Vagina (tissue), 2 donors: ENCODE measurements around the gene IFNGR1. TPM values are rescaled to one million over a fixed set of nuclear protein-coding genes. Genes with fewer than 3 reads are reported as not detected.
"Not testable (repeated sequence)": the region's sequence is repeated elsewhere in the genome, so short reads cannot be mapped to it uniquely, and the experiment has no call there.

Experiments used
- DNase-seq, 2 donors: peaks; one replicate each; pipeline ENCODE4 v3.0.0-alpha.2; 2017; ENCODE audit errors: extremely low spot score in 2 of 2
- H3K27ac ChIP-seq: fragments of 200-600 bp; sonication (generic); one replicate; pipeline ENCODE4 v1.5.1; 2019
- H3K27me3 ChIP-seq: fragments of 200-600 bp; sonication (generic); one replicate; pipeline ENCODE4 v1.5.1; 2019
- H3K36me3 ChIP-seq, 2 donors: fragments of 200-600 bp; sonication (generic); one replicate each; pipeline ENCODE4 v1.5.1; 2017 to 2019
- H3K4me1 ChIP-seq: fragments of 200-600 bp; sonication (generic); one replicate; pipeline ENCODE4 v1.5.1; 2019
- H3K4me3 ChIP-seq, 2 donors: fragments of 200-600 bp; sonication (generic); 1 replicate in 1 of 2; 2 replicates in 1 of 2; pipeline ENCODE4 v1.5.1; 2016 to 2019
- H3K9me3 ChIP-seq: fragments of 200-600 bp; sonication (generic); one replicate; pipeline ENCODE4 v1.5.1; 2019
- POLR2A ChIP-seq, 2 donors: fragments of 450-650 bp; IDR thresholded peaks; one replicate each; pipeline ENCODE4 v1.6.1; 2017; ENCODE audit warnings: antibody characterized with exemption in 2 of 2, mild to moderate bottlenecking in 2 of 2, moderate library complexity in 2 of 2
- POLR2AphosphoS5 ChIP-seq, 2 donors: sonication (generic); formaldehyde crosslinking; IDR thresholded peaks; one replicate each; pipeline ENCODE4 v1.9.0; 2017; ENCODE audit warnings: antibody characterized with exemption in 2 of 2, mild to moderate bottlenecking in 2 of 2, low read depth in 1 of 2; ENCODE audit not compliant: insufficient read depth in 1 of 2
- intact Hi-C: fragments of 100-400 bp; cut with DNase I; formaldehyde crosslinking; loops from one replicate; pipeline ENCODE4 v1.15.1; 2023
- total RNA-seq: library from RNA; depleted of rRNA; stranded (reverse); fragments of >200 nt; gene quantifications from one replicate; pipeline ENCODE4 v1.2.3, GENCODE V29; 2016
- TF ChIP-seq, protein P1 (sequence below), 3 experiments: fragments of 450-650 bp in 2 of 3; fragments of 200-600 bp in 1 of 3; sonication (generic) in 1 of 3; IDR thresholded peaks; one replicate each; pipeline ENCODE4 v1.5.1; 2017 to 2019; ENCODE audit warnings: antibody characterized with exemption in 3 of 3, mild to moderate bottlenecking in 2 of 3, moderate library complexity in 2 of 3

IFNGR1 gene
- total RNA-seq, 1 donor from 2014 or later = 76.6 TPM

DNA sequence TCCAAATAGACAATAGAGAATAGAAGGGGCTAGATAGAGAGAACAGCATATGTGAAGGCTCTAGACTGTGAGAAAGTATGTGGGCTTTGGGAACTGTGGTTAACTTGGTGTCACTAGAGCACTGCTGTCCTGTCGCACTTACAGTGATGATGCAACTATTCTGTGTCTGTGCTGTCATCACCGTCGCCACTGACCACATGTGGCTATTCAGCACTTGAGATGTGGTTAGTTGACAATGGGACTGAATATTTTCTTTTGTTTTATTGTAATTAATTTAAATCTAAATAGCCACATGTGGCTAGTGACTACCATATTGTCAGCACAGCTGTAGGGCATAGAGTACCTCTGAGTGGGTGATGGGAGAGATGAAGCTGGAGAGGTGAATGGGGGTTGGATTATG lies 39.0 kb upstream of the IFNGR1 start:
- intact Hi-C loops = no loop called here
- TF ChIP-seq POLR2A (IDR thresholded peaks at IDR 0.05) (no peak), POLR2AphosphoS5 (IDR thresholded peaks at IDR 0.05; ENCODE audit: insufficient read depth in 1 of 2, low read depth in 1 of 2) (no peak)
- TF ChIP-seq, protein P1, sequence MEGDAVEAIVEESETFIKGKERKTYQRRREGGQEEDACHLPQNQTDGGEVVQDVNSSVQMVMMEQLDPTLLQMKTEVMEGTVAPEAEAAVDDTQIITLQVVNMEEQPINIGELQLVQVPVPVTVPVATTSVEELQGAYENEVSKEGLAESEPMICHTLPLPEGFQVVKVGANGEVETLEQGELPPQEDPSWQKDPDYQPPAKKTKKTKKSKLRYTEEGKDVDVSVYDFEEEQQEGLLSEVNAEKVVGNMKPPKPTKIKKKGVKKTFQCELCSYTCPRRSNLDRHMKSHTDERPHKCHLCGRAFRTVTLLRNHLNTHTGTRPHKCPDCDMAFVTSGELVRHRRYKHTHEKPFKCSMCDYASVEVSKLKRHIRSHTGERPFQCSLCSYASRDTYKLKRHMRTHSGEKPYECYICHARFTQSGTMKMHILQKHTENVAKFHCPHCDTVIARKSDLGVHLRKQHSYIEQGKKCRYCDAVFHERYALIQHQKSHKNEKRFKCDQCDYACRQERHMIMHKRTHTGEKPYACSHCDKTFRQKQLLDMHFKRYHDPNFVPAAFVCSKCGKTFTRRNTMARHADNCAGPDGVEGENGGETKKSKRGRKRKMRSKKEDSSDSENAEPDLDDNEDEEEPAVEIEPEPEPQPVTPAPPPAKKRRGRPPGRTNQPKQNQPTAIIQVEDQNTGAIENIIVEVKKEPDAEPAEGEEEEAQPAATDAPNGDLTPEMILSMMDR (IDR thresholded peaks at IDR 0.05) = no peak
- H3K4me3 ChIP-seq = no peak overlapping the region
- no peaks in the 10 kb centered on the region for H3K27me3 ChIP-seq
- H3K27ac ChIP-seq = no peak overlapping the region
- DNase-seq = no peak
- H3K4me1 ChIP-seq = peaks cover 22% of the 10 kb centered on the region
- H3K36me3 ChIP-seq = no peaks in the 10 kb centered on the region
- H3K9me3 ChIP-seq = peaks cover 10% of the 10 kb centered on the region

DNA sequence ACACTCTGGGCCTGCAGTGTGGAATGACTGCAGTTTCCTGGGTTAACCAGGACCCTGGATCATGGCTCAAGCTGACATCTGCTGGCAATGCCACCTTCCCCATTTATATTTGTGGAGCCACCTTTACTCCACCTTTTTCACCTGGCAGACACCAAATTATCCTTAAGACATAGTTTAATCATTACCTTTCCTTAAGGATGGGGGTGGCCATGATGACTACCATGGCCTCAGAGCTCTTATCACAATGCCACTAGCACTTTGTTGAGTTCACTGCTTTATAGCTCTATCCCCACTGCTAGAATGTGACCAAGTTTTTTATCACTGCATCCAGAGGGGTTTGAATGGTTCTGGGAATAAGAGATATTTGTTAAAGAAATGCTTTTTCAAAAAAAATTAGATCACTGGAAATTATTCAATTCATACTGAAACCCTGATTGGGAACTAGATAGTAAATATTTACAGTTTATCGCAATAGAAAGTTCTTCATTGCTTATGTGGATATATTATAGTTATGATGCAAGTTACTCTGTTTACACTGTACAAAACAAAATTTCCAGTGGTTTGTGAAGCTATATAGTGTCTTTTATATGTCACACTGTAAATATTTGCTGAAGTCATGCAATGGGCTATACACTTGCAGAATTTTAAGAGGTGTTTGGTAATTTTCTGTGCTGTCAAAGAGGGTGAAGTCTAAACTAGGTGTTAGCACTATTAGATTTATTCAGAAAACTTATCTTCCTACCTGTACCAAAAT lies 37.3 kb upstream of the IFNGR1 start:
- TF ChIP-seq, protein P1 (IDR thresholded peaks at IDR 0.05) = no peak
- TF ChIP-seq POLR2AphosphoS5 (IDR thresholded peaks at IDR 0.05; ENCODE audit: insufficient read depth in 1 of 2, low read depth in 1 of 2) = no peak
- no peak for TF ChIP-seq POLR2A (IDR thresholded peaks at IDR 0.05)
- H3K4me3 ChIP-seq = no peak overlapping the region
- no peak for DNase-seq
- H3K36me3 ChIP-seq = no peaks in the 10 kb centered on the region
- H3K27me3 ChIP-seq = no peaks in the 10 kb centered on the region
- intact Hi-C loops = no loop called here
- H3K27ac ChIP-seq = no peak overlapping the region
- H3K4me1 ChIP-seq = peaks cover 12% of the 10 kb centered on the region
- peaks cover 10% of the 10 kb centered on the region for H3K9me3 ChIP-seq

DNA sequence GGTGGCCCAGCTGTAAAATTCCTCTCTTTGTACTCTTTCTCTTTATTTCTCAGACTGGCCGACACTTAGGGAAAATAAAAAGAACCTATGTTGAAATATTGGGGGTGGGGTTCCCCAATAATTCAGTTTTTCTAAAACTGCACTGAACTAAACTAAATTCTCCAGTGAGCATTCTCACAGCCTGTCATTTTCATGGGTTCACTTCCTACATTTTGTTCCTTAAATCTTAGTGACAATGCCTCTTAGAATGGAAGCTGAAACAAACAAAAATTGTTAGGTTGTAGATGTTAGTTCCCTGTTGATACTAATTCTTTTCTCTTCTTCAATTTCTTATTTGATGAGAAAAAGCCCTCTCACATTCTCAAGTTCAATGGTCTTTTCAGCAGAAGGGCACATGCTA lies 35.8 kb upstream of the IFNGR1 start:
- TF ChIP-seq POLR2A (IDR thresholded peaks at IDR 0.05) (no peak), POLR2AphosphoS5 (IDR thresholded peaks at IDR 0.05; ENCODE audit: insufficient read depth in 1 of 2, low read depth in 1 of 2) (no peak)
- TF ChIP-seq, protein P1 (IDR thresholded peaks at IDR 0.05) = no peak
- Histone ChIP-seq H3K4me3 (no peak overlapping the region), H3K27ac (no peak overlapping the region), H3K4me1 (no peaks in the 10 kb centered on the region), H3K27me3 (no peaks in the 10 kb centered on the region), H3K36me3 (no peaks in the 10 kb centered on the region), H3K9me3 (peaks cover 10% of the 10 kb centered on the region)
- intact Hi-C loops = no loop called here
- DNase-seq = no peak

DNA sequence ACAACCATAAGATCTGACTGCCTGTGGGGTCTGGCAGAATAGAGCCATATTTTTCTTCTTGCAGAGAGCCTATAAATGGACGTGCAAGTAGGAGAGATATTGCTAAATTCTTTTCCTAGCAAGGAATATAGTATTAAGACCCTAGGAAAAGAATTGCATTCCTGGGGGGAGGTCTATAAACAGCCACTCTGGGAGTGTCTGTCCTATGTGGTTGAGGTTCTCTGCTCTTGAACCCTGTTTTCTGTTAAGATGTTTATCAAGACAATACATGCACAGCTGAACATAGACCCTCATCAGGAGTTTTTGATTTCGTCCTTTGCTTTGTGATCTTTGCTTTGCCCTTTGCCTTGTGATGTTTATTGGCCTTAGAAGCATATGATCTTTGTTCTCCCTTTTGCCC lies 35.2 kb upstream of the IFNGR1 start:
- H3K27me3 ChIP-seq, H3K4me1 ChIP-seq, H3K27ac ChIP-seq, intact Hi-C loops, H3K4me3 ChIP-seq, H3K9me3 ChIP-seq, H3K36me3 ChIP-seq, DNase-seq: not testable (repeated sequence)

DNA sequence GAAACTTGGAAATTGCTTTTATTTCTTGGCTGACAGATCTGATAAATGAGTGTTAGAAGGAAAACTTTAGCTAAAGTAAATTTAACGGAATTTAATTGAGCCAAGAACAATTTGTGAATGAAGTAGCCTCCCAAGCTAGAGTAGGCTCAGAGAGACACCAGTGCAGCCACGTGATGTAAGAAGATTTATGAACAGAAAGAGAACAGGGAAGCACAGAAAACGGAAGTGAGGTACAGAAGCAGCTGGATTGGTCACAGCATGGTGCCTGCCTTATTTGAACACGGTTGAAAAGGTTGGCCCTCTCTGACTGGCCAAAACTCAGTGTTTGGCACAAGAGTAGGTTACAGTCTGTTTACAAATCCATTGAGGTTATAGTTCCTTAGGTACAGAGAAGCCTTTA lies 29.5 kb upstream of the IFNGR1 start:
- intact Hi-C loops = no loop called here
- TF ChIP-seq POLR2A (IDR thresholded peaks at IDR 0.05) = no peak
- TF ChIP-seq, protein P1 (IDR thresholded peaks at IDR 0.05) = no peak
- TF ChIP-seq POLR2AphosphoS5 (IDR thresholded peaks at IDR 0.05; ENCODE audit: insufficient read depth in 1 of 2, low read depth in 1 of 2) = no peak
- Histone ChIP-seq H3K4me3 (no peak overlapping the region), H3K27ac (no peak overlapping the region), H3K36me3 (no peaks in the 10 kb centered on the region), H3K27me3 (no peaks in the 10 kb centered on the region), H3K4me1 (no peaks in the 10 kb centered on the region), H3K9me3 (no peaks in the 10 kb centered on the region)
- no peak for DNase-seq
